NCI-H2107 treated with DMSO at 0.1 percent for 48 hours (cell line): ENCODE data around the gene SNAPC4.
A peak's percentile ranks its signal among the peaks of the same experiment; 100 is the strongest.

Experiments used
- DNase-seq: peaks from one replicate; lab custom pipeline; 2025; ENCODE audit not compliant: unreplicated experiment; lab: John Stamatoyannopoulos, UW

Gene SNAPC4

DNA sequence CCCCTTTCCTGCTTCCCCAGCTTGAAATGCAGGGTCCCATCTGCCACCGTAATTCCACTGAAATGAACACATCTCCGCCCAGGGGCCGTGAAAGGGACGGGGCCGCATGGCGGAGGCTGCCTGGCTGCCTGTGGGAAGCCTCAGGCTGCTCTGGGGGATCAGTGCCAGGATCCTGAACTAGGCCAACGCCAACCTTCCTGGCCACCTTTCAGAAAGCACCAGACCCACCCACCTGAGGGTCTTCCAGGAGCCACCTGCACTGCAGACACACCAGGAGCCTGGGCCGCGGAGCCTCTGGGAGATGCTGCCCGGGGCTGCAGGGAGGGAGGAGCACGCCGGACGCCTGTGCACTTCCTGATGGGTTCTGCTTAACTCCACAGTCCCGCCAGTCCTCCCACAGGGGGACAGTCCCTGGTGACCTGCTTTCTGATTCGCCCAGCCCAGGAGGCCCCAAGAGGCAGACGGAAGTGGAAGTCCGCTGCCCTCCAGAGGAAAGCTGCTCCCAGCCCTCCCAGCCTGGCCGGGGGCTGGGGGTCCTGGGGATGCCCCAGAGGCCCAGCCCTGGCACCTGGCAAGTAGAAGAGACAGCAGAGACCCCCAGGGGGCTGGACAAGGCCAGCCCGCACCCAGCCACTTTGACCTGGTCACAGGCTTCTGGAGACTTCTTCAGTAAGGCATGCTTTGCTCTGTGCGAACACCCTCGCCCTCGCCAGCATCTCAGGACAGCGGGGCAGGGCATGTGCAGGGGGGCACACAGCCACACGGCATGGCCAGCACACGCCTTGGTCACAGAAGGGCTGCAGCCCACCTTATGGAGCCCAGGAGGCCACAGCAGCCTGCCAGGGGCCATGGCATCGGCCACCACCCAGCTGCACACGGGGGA lies 26.4 kb downstream of the SNAPC4 start, which contains the start of gene CARD9:
TSS of gene CARD9 (minus strand) at position 370 of the 883 bp plus-strand sequence. CDS start 1,591 bp downstream, outside the sequence.
- no peak for DNase-seq

DNA sequence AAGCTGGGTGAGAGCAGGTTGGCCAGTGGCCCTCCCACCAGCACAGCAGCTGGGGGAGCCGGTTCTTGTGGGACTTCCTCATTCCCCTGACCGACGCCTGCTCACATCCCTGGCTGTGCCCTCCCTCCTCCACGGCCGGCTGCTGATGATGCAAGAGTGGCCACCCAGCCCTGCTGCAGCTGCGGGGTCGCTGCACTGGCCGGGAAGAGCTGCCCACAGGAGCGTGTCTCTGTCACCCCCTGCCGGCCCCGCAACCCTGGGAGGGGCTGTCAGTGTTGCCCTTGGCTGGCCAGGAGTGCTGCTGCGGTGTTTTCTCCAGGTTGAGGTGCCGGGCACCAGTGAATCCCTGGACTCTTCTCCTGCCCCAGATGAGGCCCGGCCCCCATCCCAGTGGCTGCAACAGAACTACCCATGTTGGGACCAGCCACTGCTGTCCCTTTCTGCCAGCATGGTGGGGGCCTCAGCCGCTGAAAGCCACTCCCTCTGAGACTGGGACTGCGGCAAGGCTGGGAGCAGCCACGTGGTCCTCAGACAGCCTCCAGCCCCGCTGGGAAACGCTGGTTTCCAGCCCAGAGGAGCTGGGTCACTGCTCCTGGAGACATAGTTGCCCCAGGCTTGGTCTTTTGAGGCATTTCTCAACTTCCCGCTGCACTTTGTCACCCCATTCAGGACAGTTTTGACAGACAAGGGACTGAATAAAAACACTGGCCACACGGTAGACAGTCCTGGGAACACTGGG lies 27.2 kb downstream of the SNAPC4 start:
- no peak for DNase-seq

DNA sequence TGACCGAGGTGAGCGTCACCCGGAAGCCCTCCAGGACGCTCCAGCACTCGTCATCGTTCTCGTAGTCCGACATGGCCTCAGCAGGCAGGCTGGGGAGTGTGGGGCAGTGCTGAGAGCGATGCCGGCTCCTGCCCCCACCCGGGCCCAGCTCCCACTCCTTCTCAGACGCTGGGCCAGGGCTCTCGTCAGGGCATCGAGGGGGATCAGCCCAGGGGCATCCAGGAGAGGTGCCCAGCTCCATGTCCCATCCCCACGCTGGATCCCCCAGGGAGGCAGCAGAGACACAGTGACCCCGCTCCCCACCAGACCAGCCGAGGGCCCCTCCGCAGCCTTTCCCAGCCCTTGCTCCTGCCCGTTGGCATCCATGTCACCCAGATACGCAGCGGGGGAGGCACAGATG lies 28.0 kb downstream of the SNAPC4 start:
- no peak for DNase-seq

DNA sequence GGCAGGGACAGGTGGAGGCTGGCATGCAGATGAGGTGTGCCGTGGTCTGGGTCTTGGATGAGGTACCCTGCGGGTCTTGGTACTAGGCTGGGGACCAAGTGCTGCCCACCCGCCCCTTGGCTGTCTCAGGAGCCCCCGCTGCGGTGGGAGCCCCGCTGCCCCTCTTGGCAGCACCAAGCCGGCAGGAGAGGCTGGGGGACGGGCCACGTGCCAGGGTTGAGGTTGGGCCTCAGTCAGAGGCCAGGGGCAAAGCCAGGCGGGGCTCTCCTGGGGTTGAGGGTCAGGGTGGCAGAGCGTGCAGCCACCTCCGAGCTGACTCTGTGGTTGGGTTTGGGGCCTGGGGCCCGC lies 28.5 kb downstream of the SNAPC4 start:
- DNase-seq: no peak

DNA sequence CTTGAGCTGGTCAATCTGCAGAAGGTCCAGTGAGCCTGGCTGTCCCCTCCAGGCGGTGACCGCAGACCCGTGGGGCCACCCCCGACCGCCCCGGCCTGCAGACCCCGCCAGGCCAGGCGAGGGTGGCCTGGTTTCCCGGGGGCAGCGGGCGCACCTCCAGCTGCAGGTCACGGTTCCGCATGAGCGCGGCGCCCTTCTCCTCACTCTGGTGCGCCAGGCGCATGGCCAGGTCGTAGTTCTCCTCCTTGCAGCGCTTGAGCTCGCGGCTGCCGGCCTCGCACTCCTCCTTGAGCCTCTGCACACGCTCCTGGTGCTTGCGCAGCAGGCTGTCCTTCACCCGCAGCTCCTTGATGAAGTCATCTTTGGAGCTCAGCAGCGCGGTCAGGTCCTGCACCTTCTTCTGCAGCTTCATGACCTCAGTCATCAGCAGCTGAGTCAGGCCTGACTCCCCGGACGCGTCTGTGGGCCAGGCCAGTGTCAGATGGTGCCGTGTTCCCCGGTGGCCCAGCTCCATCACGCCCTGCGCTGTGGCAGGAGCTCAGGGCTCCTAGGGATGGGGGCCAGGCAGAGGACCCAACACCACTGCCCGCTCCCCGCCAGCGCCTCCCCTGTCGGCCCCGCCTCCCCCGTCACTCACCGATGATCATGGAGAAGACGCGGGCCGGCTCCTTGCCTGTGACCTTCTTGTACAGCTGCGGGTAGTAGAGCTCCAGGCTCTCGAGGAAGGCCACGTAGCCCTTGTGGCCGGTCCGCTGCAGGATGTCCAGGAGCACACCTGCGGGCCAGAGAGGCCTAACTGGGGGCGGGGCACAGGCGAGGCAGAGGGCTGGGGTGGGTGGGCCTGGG lies 29.1 kb downstream of the SNAPC4 start:
- no peak for DNase-seq

DNA sequence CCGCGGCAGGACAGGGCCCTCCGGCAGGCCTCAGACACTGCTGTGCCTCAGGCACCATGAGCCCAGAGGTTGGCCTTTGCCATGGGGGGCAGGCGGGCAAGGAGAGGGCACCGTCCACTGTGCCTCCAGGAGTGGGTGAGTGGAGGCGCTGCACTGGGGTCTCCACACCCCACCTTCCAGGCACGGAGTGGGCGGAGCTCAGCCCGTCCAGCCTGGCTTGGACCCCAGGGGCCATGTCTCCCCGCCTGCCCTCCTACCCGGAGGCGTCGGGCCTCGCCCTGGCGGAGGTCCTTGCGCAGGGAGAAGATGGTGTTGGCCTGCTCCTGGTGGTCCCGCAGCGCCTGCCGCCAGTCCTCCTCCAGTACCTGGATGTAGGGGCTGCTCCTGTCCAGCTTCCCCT lies 29.9 kb downstream of the SNAPC4 start:
- no peak for DNase-seq

DNA sequence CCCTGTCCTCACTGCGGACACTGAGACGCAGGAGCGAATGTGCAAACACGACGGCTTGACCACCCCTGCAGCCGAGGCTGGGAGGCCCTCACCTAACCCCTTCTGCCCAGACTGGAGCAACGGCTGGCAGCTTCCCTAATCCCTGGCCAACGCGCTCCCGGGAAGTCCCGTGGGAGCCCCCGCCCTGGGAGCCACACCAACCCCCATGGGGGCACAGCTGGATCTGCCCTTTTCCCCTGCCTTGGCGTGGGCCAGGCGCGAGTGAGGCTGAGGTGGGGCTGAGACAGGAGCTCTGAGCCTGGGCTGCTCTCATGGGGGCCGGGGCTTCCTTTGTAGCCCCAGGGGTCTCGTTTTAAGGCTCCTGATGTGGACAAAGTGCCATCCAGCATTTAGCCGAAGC lies 31.8 kb downstream of the SNAPC4 start:
- DNase-seq: no peak

DNA sequence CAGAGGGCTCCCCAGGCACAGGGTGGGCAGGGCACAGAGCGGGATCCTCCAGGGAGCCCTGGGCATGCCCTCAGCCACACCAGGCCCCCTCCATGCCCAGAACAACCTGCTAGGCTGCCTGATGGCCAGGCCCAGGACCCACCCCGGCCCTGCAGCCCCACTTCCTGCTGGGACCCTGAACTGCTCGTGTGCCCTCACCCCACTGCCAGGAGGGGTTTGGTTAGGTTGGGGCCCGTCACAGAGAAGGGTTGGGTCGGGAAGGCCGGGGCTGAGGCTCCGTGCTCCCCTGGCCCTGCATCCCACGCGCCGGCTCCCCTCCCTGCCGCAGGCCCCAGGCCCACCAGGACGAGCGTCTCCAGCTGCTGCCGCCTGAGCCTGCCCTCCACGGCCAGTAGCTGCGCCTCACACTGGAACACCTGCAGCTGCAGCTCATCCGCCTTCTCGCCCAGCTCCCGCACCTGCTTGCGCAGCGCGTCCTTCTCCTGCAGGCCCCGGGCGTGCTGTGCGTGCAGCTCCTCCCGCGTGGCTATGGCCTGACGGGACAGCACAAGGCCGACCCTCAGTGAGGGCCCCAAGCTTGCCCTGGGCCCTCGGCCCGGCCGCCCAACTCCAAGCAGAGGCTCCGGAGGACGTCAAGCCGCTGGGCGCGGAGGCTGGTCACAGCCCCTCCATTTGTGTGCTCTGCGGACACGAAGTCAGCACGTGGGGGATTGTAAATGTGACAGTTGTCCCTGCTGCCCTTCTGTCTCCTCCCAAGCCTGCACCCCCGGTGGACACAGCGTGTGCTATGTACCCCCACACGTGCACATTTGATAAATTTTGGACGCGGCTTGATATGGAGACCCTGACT lies 32.4 kb downstream of the SNAPC4 start:
- DNase-seq: no peak

DNA sequence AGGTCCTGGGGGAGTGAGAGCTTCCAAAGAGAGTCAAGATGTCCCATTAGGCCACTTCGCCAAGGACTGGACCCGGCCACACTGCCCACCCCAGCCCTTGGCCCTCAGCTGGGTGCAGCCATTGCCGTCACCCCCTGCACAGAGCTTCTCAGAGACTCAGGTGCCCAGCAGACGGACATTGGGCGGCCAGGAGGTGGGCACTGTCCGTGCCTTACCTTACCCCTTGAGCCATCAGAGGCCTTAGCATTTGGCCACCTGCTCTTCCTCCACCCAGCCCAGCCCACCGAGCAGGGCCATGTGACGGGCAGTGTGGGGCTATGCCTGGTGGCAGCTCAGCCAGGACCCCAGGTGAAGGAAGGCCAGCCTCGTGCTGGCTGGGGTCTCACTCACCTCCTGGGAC lies 33.1 kb downstream of the SNAPC4 start:
- DNase-seq: no peak

DNA sequence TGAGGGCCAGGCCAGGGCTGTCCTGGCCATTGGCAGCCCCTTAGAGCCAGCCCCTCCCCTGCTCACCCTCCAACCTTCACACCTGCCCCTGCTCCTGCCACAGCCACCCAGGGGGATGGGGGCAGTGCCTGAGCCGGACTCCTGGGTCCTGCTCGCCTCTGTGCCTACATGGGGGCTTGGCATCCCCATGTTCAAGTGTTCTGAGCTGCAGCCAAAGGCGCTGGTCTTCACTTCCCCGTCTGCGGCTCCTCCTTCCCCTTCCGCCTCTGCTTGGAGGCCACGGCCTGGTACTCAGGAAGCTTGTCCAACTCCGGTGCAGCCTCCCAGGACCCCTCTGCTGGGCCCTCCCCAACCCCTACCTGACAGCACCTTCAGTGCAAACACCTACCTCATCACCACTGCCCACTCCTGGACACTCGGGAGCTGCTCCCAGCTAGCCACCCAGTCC lies 34.2 kb downstream of the SNAPC4 start:
- DNase-seq: no peak

DNA sequence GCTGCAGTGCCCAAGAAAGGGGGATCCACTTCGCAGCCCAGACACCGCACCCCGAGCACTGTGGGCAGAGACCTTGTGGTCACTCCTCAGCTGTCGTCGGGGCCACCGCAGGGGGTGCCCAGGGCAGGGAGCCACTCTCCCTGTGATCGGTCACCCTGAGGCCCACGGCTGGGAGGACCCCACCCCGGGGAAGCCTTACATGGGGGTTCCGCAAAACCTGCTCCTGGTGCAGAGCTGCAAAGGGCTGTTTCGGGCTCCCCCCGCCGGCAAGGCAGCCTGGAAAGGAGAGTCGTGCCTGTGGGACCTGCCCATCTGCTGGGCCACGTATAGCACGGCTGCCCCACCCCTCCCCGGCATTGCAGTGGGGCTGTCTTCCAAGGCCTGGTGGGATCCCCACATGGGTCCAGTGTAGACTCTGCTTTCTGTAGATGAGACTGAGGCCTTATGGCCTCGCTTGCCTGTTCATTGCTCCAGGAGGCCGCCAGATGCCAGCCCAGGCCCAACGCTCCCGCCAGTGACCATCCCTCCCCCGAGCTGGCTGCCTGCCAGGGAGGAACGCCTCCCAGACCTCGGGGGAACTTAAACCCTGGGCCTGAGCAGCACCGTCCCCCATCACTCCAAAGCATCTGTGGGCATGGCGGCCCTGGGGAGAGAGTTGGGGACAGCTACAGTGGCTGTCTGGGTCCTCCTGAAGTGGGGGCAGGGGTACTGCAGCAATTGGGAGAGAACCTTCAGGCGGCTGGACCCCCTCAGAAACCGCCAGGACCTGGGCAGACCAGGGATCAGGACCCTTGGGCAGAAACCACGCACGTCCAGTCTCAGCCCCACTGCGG lies 34.8 kb downstream of the SNAPC4 start:
- DNase-seq: no peak

DNA sequence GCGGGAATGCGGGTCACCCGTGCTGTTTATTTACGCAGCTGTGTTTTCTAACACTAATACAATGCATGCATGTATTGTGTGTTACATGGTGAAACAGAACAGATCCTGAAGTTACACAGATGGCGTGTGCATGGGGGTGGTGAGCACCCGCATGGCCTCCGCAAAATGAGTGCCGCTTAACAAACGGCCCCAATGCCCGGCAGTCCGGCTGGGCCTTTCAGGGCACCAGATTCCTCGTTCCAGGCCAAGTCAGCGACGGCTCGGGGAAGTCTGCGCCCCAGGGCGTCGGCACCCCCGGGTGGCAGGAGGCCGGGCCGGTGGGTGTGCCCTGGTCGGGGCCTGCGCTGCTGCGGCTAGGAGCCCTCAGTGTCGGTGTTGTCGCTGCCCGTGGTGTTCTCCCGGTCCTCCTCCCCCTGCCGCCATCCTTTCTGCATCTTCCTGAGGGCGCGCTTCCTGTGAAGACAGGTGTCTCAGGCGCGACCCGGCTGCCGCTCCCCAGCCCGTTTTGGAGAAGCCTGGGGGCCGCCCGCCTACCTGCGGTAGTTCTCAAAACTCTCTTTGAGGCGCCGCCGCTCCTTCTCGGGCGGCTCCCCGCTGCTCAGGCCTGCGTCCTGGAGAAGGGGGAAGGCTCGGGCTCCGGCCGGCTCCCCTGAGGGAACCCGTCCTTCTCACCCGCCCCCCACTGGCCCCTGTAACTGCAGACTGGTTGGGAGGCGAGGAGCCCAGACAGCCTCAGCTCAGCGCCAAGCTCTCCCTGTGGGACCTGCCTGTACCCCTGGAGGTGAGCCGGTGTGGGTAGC lies 35.8 kb downstream of the SNAPC4 start:
- DNase-seq: no peak

DNA sequence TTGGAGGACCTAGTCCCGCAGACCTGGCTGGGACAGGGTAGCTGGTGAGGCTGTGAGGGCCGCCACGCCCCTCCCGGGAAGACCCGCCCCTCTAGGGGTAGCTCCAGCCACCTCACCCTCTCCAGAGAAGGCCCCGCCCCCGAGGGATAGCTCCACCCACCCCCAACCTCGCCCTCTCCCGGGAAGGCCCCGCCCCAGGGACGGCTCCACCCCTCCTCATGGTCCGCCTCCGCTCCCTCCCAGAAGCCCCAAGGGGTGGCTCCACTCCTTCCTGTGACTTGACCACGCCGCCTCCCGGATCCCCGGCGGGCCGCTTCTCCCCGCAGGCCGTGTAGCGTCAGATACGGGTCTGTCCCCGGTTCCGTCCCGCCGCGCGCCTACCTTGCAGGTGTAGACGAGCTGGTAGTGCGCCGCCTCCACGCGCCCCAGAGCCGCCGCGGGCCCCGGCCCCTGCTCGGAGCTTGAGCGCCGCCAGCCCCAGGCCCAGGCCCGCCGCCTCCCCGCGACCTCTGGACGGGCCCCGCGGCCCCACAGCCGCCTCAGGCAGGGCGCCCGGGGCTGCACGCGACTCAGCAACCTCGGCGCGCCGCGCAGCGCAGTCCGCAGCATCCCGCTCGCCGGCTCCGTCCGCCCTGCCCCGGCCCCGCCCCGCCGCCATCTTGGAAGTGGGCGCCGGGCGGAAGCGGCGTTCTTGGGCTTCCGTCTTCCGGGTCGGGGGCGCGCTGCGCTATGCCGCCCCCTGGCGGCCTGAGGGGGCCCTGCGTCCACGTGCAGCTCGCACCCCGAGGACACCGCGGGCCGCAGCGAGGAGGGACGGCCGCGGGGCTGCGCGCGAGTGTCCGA lies 36.6 kb downstream of the SNAPC4 start, which contains the start of gene DNLZ:
TSS of gene DNLZ (minus strand) at position 639 of the 843 bp plus-strand sequence. CDS start at position 609, 30 bp downstream.
- peak; percentile 57 for DNase-seq

DNA sequence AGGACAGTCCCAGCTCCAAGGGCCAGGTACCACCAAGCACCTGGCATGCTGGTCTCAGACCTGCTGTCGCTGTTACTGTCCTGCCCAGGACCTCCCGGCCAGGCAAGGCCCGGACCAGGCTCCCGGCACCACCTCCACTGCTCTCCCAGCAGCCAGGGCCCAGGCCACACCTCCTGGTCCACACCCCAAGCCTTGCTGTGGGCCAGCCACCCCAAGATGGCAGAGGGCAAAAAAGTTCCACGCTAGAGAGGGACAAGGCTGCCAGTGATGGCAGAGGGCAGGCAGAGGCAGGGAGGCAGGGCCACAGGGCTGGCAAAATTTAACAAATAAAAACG lies 37.6 kb downstream of the SNAPC4 start:
- DNase-seq: no peak

DNA sequence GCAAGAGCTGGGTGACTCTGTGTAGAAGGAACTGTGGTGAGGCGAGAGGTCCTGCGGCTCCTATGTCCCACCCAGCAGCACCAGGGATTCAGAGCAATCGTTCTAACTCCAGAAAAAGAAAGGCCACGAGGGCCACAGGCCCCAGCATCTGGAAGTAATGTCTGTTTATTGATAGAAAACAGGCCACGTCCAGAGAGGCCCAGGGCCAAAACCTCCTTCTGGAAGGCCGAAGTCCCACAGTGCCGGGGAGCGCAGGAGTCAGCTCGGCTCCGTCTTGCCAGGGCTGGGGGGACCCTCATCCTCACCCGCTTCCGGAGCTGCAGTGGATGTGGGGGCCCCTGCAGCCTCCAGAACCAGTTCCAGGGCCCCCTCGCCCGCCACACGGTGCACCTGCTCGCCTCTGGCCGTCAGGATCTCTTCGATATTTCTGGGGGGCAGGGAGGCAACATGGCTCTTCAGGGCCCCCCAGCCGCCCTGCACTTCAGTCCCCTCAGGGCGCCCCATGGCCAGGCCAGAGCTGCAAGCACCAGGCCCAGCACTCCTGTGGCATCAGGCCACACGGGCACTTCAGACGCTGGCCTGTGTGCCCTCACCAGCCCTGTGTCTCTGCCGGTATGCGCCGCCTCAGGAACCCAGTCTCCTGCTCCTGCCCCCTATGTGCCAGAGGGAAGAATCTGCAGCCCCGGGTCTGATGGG lies 38.1 kb downstream of the SNAPC4 start:
- DNase-seq: no peak

DNA sequence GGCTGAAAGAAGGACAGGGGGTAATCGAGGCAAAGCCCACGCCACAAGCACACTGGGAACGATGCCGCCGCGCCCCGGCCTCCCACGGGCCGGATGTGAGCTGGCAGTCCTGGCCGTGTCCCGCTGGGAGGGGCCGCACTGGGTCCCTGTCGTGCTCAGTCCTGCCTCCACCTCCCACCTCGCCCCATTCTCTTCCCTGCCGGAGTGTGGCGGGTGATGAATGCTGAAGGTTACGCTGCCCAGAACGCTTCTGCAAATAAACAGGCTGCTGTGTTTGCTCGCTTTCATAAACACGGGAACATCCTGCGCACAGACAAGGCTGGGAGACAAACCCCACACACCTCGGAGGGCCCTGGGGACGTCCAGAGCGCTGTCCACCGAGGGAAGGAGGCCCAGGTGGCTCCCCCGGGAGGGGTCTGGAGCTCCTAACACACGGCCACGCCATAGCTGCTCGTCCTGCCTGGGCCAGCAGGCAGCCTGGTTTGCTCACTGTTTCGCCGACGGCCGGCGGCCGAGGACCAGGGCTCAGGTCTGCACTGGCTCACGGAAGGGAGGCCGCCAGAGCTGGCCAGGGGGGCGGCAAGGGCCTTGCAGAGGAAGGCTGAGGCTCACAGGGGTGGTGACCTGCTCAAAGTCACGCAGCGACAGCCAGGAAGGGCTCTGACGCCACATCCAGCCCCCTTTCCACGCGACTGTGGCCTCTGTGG lies 38.8 kb downstream of the SNAPC4 start:
- DNase-seq: no peak
